NCI-H774 (cell line): ENCODE measurements around the gene TNFRSF4.
A peak's percentile ranks its signal among the peaks of the same experiment; 100 is the strongest.

Experiments used
- DNase-seq: peaks from one replicate; lab custom pipeline; 2025; lab: John Stamatoyannopoulos, UW

The TNFRSF4 gene

DNA sequence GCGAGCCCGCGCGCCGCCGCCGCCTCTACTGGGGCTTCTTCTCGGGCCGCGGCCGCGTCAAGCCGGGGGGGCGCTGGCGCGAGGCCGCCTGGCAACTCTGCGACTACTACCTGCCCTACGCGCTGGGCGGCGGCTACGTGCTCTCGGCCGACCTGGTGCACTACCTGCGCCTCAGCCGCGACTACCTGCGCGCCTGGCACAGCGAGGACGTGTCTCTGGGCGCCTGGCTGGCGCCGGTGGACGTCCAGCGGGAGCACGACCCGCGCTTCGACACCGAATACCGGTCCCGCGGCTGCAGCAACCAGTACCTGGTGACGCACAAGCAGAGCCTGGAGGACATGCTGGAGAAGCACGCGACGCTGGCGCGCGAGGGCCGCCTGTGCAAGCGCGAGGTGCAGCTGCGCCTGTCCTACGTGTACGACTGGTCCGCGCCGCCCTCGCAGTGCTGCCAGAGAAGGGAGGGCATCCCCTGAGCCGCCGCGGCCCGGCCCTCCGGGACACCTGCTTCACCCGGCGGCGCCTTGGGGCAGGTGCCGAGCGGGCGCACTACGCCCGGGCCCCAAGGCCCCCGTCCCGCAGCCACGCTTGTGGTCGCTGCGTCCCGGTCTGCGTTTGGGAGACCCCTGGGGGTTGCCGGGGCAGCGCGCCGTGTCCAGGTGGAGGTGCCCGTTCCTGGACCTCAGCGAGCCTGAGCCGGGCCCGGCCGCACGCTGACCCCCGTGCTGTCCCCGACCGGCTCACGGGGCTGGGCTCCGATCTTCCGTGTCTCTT lies 19.0 kb upstream of the TNFRSF4 start:
- no peak for DNase-seq

GRCh38 chr1:1232208-1232795 lies 18.3 kb upstream of the TNFRSF4 start, which contains the start of gene B3GALT6:
Gene B3GALT6, plus strand, starts transcription at chr1:1232237. Its CDS starts 42 bp downstream, at chr1:1232279.
- no peak for DNase-seq

DNA sequence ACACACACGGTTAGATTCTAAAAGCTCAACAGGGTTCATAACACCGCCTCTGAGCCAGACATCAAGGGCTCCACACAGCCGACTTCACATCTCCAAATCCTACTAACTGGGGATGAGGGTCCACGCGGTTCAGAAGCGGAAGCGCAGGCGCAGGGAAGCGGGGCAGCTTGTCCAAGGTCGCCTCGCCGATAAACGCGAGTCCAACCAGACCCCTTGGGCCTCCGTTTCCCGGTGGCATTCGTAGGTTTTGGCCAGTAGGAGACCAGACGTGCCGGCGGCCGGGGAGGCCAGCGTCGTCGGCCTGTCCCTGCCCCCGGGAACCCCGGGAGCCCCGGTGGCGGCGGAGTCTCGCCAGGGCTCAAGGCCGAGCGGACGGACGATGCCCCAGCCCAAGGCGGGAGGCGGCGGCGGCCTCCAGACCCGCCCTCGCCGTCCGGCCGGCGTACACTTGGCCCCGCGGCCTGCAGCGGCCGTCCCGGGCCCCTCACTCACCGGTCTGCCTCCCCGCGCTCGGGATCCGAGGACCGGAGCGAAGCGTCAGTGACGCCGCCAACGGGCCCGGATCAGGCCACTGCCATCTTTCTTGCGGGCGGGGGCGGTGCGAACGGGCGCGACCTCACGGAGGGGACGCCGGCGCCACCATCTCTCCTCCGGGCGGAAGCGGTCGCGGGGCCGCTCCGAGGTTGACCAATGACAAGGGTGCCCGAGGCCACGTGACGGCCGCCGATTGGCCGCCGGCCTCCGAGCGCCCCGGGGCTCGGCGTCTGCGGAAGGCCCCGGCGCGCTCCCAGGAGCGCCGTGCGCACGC lies 17.7 kb upstream of the TNFRSF4 start, which contains the start of gene SDF4:
Gene SDF4, minus strand, starts transcription at position 602 of the 808 bp plus-strand sequence. CDS start 3,229 bp downstream, outside the sequence.
- peak; percentile 87 for DNase-seq

GRCh38 chr1:1230656-1231399 lies 16.9 kb upstream of the TNFRSF4 start:
- DNase-seq: no peak

GRCh38 chr1:1229770-1230169 lies 15.8 kb upstream of the TNFRSF4 start:
- DNase-seq: no peak

- no peak for DNase-seq
Measured at GRCh38 chr1:1228596-1229321, 14.8 kb upstream of the TNFRSF4 start.

DNA sequence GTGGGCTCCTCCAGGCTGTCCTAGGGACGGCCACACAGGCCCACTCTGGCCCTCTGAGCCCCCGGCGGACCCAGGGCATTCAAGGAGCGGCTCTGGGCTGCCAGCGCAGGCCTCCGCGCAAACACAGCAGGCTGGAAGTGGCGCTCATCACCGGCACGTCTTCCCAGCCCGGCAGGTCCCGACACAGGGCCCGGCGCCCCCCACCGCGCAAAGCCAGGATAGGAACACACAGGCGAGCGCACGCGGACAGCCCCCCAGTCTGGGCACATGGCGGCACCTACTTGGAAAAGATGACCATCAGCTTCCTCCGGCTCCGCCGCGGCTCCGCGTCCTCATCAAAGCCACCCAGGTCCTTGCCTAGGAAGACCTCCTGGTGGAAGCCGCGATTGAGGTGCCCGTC lies 14.2 kb upstream of the TNFRSF4 start:
- DNase-seq: no peak

DNA sequence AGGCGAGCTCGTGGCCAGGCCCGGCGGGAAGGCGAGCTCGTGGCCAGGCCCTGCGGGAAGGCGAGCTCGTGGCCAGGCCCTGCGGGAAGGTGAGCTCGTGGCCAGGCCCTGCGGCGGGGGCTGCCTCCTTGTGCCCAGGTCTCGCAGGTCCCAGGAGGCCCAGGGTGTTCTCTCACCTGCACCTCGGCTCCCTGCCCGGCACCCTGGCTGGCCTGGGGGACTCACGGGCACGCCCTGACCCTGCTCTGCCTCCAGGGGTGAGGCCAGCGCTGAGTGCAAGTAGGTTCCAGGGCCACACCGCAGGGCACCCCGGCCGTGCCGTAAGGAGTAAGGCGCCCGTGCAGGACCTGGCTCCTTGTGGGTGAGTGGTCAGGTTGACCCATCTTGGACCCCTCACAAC lies 13.4 kb upstream of the TNFRSF4 start:
- no peak for DNase-seq

DNA sequence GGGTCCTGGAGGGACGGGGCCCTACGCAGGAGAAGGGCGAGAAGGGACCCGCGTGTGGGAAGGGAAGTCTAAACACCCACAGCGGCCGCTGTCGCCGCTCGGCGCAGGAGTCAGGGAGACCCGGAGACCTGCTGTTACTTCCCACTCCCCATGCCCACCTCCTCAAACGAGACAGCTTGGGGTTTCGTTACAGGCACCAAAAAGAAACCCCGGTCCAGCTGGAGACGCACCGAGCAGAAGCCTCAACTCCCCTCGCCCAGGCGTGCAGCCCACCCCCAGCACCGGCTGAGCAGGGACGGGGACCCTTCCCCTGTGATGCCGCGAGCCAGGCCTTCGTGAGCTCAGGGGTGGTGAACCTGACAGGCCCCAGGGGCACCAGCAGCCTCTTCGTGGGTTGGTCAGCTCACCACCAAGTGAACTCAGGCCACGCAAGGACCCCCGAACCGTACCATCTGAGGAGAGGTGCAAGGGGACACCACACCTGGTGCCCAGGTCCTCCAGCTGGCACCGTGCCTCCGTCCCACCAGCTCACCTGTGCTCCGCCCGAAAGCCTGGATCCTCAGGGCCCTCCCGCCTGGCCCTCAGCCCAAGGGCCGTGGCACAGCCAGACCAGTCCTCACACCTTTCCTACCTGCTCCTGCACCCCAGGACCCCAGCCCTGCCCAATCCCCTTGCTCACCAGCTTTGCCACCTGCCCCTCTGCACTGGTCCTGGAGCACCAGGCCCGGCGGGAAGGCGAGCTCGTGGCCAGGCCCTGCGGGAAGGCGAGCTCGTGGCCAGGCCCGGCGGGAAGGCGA lies 12.8 kb upstream of the TNFRSF4 start:
- no peak for DNase-seq

DNA sequence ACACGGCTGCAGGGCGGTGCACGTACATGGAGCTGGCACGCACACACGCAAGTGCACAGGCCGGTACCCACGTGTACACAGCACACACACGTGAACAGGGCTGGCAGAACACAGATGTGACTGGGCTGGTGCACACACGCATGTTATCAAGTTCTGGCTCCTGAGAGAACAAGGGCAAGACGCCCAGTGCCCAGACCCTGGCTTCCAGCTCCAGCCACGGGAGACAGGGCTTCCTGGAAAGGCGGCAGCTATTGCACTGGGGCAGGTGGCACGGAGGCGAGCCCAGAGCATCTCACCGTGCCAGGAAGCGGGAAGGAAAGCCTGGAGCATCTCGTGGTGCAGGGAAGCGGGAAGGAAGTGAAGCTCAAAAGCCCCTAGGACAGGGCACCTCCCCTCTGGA lies 12.0 kb upstream of the TNFRSF4 start:
- DNase-seq: no peak

GRCh38 chr1:1225238-1225845 lies 11.4 kb upstream of the TNFRSF4 start:
- DNase-seq: no peak

DNA sequence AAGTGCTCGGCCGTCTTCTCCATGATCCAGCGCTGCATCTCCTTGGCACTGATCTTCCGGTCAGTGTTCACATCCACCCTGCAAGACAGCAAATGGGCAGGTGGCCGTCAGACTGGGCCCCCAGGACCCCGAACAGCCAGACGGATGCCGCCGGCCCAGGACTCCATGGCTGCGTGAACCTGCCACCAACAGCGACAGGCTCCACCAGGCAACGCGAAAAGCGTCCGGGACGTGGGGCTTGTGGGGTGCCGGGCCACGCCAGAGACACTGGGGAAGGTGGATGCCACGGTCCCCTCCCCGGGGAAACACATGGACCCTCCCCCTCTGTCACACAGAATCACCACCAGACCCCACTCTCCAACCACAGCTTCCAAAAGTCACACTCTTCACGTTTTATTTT lies 9.9 kb upstream of the TNFRSF4 start:
- DNase-seq: no peak

GRCh38 chr1:1223321-1223720 lies 9.4 kb upstream of the TNFRSF4 start:
- no peak for DNase-seq

GRCh38 chr1:1222575-1223225 lies 8.7 kb upstream of the TNFRSF4 start:
- no peak for DNase-seq

DNA sequence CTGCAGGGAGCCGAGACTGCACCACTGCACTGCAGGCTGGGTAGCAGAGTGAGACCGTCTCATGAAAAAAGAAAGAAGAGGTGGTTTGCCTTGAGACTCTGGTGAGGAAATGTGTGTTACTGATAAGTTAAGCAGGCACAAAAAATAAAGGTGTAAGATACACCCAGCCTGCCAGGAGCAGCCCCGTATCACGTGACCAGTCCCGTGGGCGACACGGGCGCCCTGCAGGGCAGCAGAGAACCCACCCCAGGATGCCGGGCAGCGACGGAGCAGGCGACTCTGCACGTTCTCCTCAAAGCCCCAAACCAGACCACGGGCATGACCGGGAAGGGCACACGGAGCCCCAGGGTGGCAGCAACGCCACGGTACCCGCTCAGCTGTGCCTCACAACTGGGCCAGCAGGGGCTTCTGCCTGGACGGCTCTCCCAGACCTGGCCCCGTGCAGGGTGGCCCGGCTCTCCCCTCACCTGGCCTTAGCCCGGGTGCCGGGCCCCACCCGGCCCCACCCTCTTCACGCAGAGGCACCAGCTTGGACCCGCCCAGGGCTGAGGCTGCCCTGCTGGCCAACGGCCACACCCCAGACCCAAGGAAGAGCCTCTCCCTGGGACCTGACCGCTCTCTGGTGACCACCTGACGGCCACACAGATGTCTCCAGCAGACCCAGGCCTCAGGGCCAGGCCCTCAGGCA lies 8.1 kb upstream of the TNFRSF4 start:
- no peak for DNase-seq

DNA sequence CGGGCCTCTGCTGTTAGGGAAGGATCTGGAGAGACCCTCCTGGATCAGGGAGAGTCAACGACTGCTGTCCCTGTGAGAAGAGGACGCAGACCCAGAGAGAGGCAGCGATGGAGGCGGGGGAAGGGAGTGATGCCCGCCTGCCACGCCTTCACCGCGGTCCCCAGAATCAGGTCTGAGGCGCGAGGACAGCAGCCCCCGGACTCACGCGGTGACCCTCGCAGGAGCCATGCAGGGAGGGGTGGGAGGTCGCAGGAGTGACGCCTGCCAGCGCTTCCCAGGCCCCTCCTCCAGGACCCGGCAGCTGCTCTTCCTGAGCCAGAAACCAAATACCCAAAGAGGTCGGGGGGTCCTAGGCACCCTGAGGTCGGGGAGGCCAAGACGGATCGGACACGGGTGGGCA lies 6.2 kb upstream of the TNFRSF4 start:
- no peak for DNase-seq

GRCh38 chr1:1219341-1219740 lies 5.4 kb upstream of the TNFRSF4 start:
- DNase-seq: no peak

- DNase-seq: no peak
Measured at GRCh38 chr1:1218524-1219200, 4.7 kb upstream of the TNFRSF4 start.
